Naive thymus-derived CD8-positive, alpha-beta T cell (primary cell): ENCODE results near the gene ZNF469. TPM values are rescaled to one million over a fixed set of nuclear protein-coding genes. Genes with fewer than 3 reads are reported as not detected.
A peak's percentile ranks its signal among the peaks of the same experiment; 100 is the strongest.

Source experiments
- ATAC-seq, 2 donors: fragments of 150-1000 bp; cut with Tn5 transposase in 1 of 2; sonication (Bioruptor Pico), chemical (Tn5 transposase) in 1 of 2; 1 replicate in 1 of 2; 2 replicates in 1 of 2; pipeline ENCODE4 v1.10.0; 2021; ENCODE audit warnings: mild to moderate bottlenecking in 2 of 2, moderate library complexity in 2 of 2
- POLR2A ChIA-PET: fragments of 350-600 bp; sonication (Branson Sonifier 250); formaldehyde crosslinking; loops from one replicate; lab custom pipeline; 2021; ENCODE audit warnings: antibody characterized with exemption; lab: Charles Lee
- DNase-seq, 10 donors: peaks; one replicate each; pipeline versions ENCODE4 v3.0.0 to v3.0.0-alpha.2; 2020 to 2022
- H3K27ac Mint-ChIP-seq, 10 donors: one replicate each; pipeline ENCODE4 v1.8.0; 2020 to 2022; ENCODE audit warnings: mild to moderate bottlenecking in 10 of 10, mixed read lengths in 10 of 10, moderate library complexity in 4 of 10, inconsistent platforms in 1 of 10
- H3K27me3 Mint-ChIP-seq, 5 donors: one replicate each; pipeline ENCODE4 v1.8.0; 2021 to 2022; ENCODE audit warnings: mixed read lengths in 5 of 5
- H3K36me3 Mint-ChIP-seq, 3 donors: one replicate each; pipeline ENCODE4 v1.8.0; 2020 to 2022; ENCODE audit warnings: mixed read lengths in 3 of 3, mild to moderate bottlenecking in 2 of 3, inconsistent platforms in 1 of 3
- H3K4me1 Mint-ChIP-seq, 4 donors: one replicate each; pipeline ENCODE4 v1.8.0; 2021 to 2022; ENCODE audit warnings: mixed read lengths in 4 of 4
- H3K4me3 Mint-ChIP-seq, 10 donors: one replicate each; pipeline ENCODE4 v1.8.0; 2020 to 2022; ENCODE audit warnings: mild to moderate bottlenecking in 10 of 10, mixed read lengths in 10 of 10, moderate library complexity in 6 of 10, inconsistent platforms in 1 of 10
- H3K9me3 Mint-ChIP-seq, 9 donors: one replicate each; pipeline ENCODE4 v1.8.0; 2020 to 2022; ENCODE audit warnings: mixed read lengths in 9 of 9, mild to moderate bottlenecking in 3 of 9, inconsistent platforms in 1 of 9, moderate library complexity in 1 of 9
- polyA plus RNA-seq, 3 donors: library from polyadenylated mRNA; unstranded; fragments of 300-500 nt; fragmentation: Illumina TruSeq; gene quantifications; one replicate each; pipeline ENCODE4 v1.2.3, GENCODE V29; 2021
- total RNA-seq, 8 experiments: library from RNA in 2 of 8; stranded (reverse) in 2 of 8; gene quantifications; one replicate each; pipeline ENCODE4 v1.2.3 and lab custom pipeline; 2021 to 2026

ZNF469 gene
- total and polyA plus RNA-seq, 5 experiments from 2014 or later, result 0.01 to 2.1 (median 0.10) TPM

GRCh38 chr16:88415381-88415705 lies 32.6 kb downstream of the ZNF469 start:
- ATAC-seq, result no peak
- Mint-ChIP-seq H3K27ac (no peak overlapping the region), H3K27me3 (peaks cover 0 to 19% (median 0%) of the 10 kb centered on the region in 5 donors), H3K4me3 (no peak overlapping the region), H3K4me1 (no peaks in the 10 kb centered on the region), H3K9me3 (no peaks in the 10 kb centered on the region), H3K36me3 (no peaks in the 10 kb centered on the region)
- POLR2A ChIA-PET, result no interaction called here
- DNase-seq, result no peak

- H3K9me3 Mint-ChIP-seq, result no peaks in the 10 kb centered on the region
- peaks cover 0 to 19% (median 0%) of the 10 kb centered on the region in 5 donors for H3K27me3 Mint-ChIP-seq
- no peaks in the 10 kb centered on the region for H3K36me3 Mint-ChIP-seq
- no peaks in the 10 kb centered on the region for H3K4me1 Mint-ChIP-seq
- H3K4me3 Mint-ChIP-seq, result no peak overlapping the region
- DNase-seq, result no peak
- no peak overlapping the region for H3K27ac Mint-ChIP-seq
- POLR2A ChIA-PET, result no interaction called here
- ATAC-seq, result no peak
Measured at GRCh38 chr16:88415713-88416323, 33.1 kb downstream of the ZNF469 start.

GRCh38 chr16:88416686-88417085 lies 33.9 kb downstream of the ZNF469 start:
- H3K27me3 Mint-ChIP-seq, result peaks cover 0 to 19% (median 0%) of the 10 kb centered on the region in 5 donors
- no peak overlapping the region for H3K4me3 Mint-ChIP-seq
- POLR2A ChIA-PET, result no interaction called here
- H3K4me1 Mint-ChIP-seq, result no peaks in the 10 kb centered on the region
- DNase-seq, result no peak
- H3K36me3 Mint-ChIP-seq, result no peaks in the 10 kb centered on the region
- ATAC-seq, result no peak
- H3K27ac Mint-ChIP-seq, result no peak overlapping the region
- no peaks in the 10 kb centered on the region for H3K9me3 Mint-ChIP-seq

- POLR2A ChIA-PET, result no interaction called here
- peaks cover 0 to 23% (median 0%) of the 10 kb centered on the region in 5 donors for H3K27me3 Mint-ChIP-seq
- ATAC-seq, result no peak
Measured at GRCh38 chr16:88417684-88418476, 35.1 kb downstream of the ZNF469 start.

GRCh38 chr16:88418869-88419268 lies 36.1 kb downstream of the ZNF469 start:
- peaks cover 0 to 3% (median 0%) of the 10 kb centered on the region in 4 donors for H3K4me1 Mint-ChIP-seq
- H3K9me3 Mint-ChIP-seq, result peaks cover 0 to 10% (median 0%) of the 10 kb centered on the region in 9 donors
- peaks cover 0 to 22% (median 0%) of the 10 kb centered on the region in 5 donors for H3K27me3 Mint-ChIP-seq
- no peak overlapping the region for H3K4me3 Mint-ChIP-seq
- POLR2A ChIA-PET, result no interaction called here
- no peak for DNase-seq
- H3K36me3 Mint-ChIP-seq, result no peaks in the 10 kb centered on the region
- ATAC-seq, result no peak
- no peak overlapping the region for H3K27ac Mint-ChIP-seq

More at GRCh38 chr16:88417684-88418476, 35.1 kb downstream of the ZNF469 start:
- Mint-ChIP-seq H3K4me1 (peaks cover 0 to 1% (median 0%) of the 10 kb centered on the region in 4 donors), H3K36me3 (no peaks in the 10 kb centered on the region), H3K27ac (no peak overlapping the region), H3K9me3 (peaks cover 0 to 5% (median 0%) of the 10 kb centered on the region in 9 donors), H3K4me3 (no peak overlapping the region)
- DNase-seq, result no peak

GRCh38 chr16:88419790-88420189 lies 37.0 kb downstream of the ZNF469 start:
- no peak for ATAC-seq
- no peak for DNase-seq
- no peak overlapping the region for H3K4me3 Mint-ChIP-seq
- H3K36me3 Mint-ChIP-seq, result no peaks in the 10 kb centered on the region
- H3K27me3 Mint-ChIP-seq, result peaks cover 0 to 22% (median 0%) of the 10 kb centered on the region in 5 donors
- H3K4me1 Mint-ChIP-seq, result peaks cover 0 to 9% (median 3%) of the 10 kb centered on the region in 4 donors
- POLR2A ChIA-PET, result no interaction called here
- peaks cover 0 to 10% (median 0%) of the 10 kb centered on the region in 9 donors for H3K9me3 Mint-ChIP-seq
- no peak overlapping the region for H3K27ac Mint-ChIP-seq

GRCh38 chr16:88420496-88420895 lies 37.7 kb downstream of the ZNF469 start:
- ATAC-seq, result no peak
- peaks cover 0 to 10% (median 0%) of the 10 kb centered on the region in 9 donors for H3K9me3 Mint-ChIP-seq
- peaks cover 0 to 9% (median 5%) of the 10 kb centered on the region in 4 donors for H3K4me1 Mint-ChIP-seq
- peaks cover 0 to 22% (median 0%) of the 10 kb centered on the region in 5 donors for H3K27me3 Mint-ChIP-seq
- POLR2A ChIA-PET, result no interaction called here
- H3K4me3 Mint-ChIP-seq, result no peak overlapping the region
- no peak overlapping the region for H3K27ac Mint-ChIP-seq
- DNase-seq, result no peak
- H3K36me3 Mint-ChIP-seq, result no peaks in the 10 kb centered on the region

- H3K27me3 Mint-ChIP-seq, result peaks cover 0 to 16% (median 0%) of the 10 kb centered on the region in 5 donors
- H3K4me1 Mint-ChIP-seq, result peaks cover 0 to 9% (median 5%) of the 10 kb centered on the region in 4 donors
- no peaks in the 10 kb centered on the region for H3K36me3 Mint-ChIP-seq
- no peak overlapping the region for H3K27ac Mint-ChIP-seq
- no peak for DNase-seq
- peaks cover 0 to 10% (median 0%) of the 10 kb centered on the region in 9 donors for H3K9me3 Mint-ChIP-seq
- no peak overlapping the region for H3K4me3 Mint-ChIP-seq
- ATAC-seq, result no peak
- POLR2A ChIA-PET, result interaction anchor here (0.7 kb wide), 1 partner anchor 72 kb away, joined by 3 read pairs; no protein-coding TSS in a partner anchor
Measured at GRCh38 chr16:88421301-88421700, 38.5 kb downstream of the ZNF469 start.

- ATAC-seq, result no peak
- no peak overlapping the region for H3K4me3 Mint-ChIP-seq
- POLR2A ChIA-PET, result interaction anchor here (0.7 kb wide), 1 partner anchor 71 kb away, joined by 3 read pairs; no protein-coding TSS in a partner anchor
- no peaks in the 10 kb centered on the region for H3K36me3 Mint-ChIP-seq
- peaks cover 0 to 14% (median 0%) of the 10 kb centered on the region in 5 donors for H3K27me3 Mint-ChIP-seq
- peaks cover 0 to 10% (median 0%) of the 10 kb centered on the region in 9 donors for H3K9me3 Mint-ChIP-seq
- H3K27ac Mint-ChIP-seq, result no peak overlapping the region
- peaks cover 0 to 9% (median 5%) of the 10 kb centered on the region in 4 donors for H3K4me1 Mint-ChIP-seq
- no peak for DNase-seq
Measured at GRCh38 chr16:88421871-88422433, 39.2 kb downstream of the ZNF469 start.

GRCh38 chr16:88422733-88423447 lies 40.1 kb downstream of the ZNF469 start:
- Mint-ChIP-seq H3K36me3 (no peaks in the 10 kb centered on the region), H3K27me3 (peaks cover 0 to 14% (median 0%) of the 10 kb centered on the region in 5 donors), H3K4me3 (no peak overlapping the region), H3K9me3 (peaks cover 0 to 10% (median 0%) of the 10 kb centered on the region in 9 donors), H3K27ac (peak overlapping the region in 1 of 10 donors; percentile 57), H3K4me1 (peaks cover 0 to 9% (median 5%) of the 10 kb centered on the region in 4 donors)
- no peak for ATAC-seq
- DNase-seq, result no peak
- POLR2A ChIA-PET, result no interaction called here

- H3K4me1 Mint-ChIP-seq, result peaks cover 0 to 9% (median 5%) of the 10 kb centered on the region in 4 donors
- POLR2A ChIA-PET, result no interaction called here
- no peak overlapping the region for H3K27ac Mint-ChIP-seq
- ATAC-seq (no peak), DNase-seq (no peak)
- H3K9me3 Mint-ChIP-seq, result peaks cover 0 to 10% (median 0%) of the 10 kb centered on the region in 9 donors
- no peak overlapping the region for H3K4me3 Mint-ChIP-seq
- no peaks in the 10 kb centered on the region for H3K36me3 Mint-ChIP-seq
- peaks cover 0 to 14% (median 0%) of the 10 kb centered on the region in 5 donors for H3K27me3 Mint-ChIP-seq
Measured at GRCh38 chr16:88423448-88423850, 40.7 kb downstream of the ZNF469 start.

- no peaks in the 10 kb centered on the region for H3K36me3 Mint-ChIP-seq
- ATAC-seq, result no peak
- POLR2A ChIA-PET, result no interaction called here
- peaks cover 0 to 9% (median 0%) of the 10 kb centered on the region in 5 donors for H3K27me3 Mint-ChIP-seq
- H3K4me3 Mint-ChIP-seq, result no peak overlapping the region
- peak overlapping the region in 4 of 10 donors; percentile 25 to 74 (median 38) for H3K27ac Mint-ChIP-seq
- H3K4me1 Mint-ChIP-seq, result peaks cover under 1 to 10% (median 5%) of the 10 kb centered on the region in 4 donors
- no peak for DNase-seq
- peaks cover 0 to 10% (median 0%) of the 10 kb centered on the region in 9 donors for H3K9me3 Mint-ChIP-seq
Measured at GRCh38 chr16:88424587-88425235, 42.0 kb downstream of the ZNF469 start.
